Thoracic aorta (tissue), 2 donors: ENCODE results near the gene SYTL1. TPM values are rescaled to one million over a fixed set of nuclear protein-coding genes. Genes with fewer than 3 reads are reported as not detected.

Source experiments
- ATAC-seq: fragments of 150-250 bp; one replicate; pipeline ENCODE4 v1.8.0; 2017; ENCODE audit warnings: low read depth; ENCODE audit not compliant: insufficient number of reproducible peaks, low FRiP score
- DNase-seq: peaks from one replicate; pipeline ENCODE4 v3.0.0-alpha.2; 2020; ENCODE audit warnings: low spot score
- H3K27ac ChIP-seq, 2 donors: fragments of 200-600 bp; sonication (generic); 1 replicate in 1 of 2; 2 replicates in 1 of 2; pipeline ENCODE4 v1.5.1; 2016; ENCODE audit warnings: mild to moderate bottlenecking in 2 of 2, moderate library complexity in 2 of 2
- H3K27me3 ChIP-seq: fragments of 200-600 bp; sonication (generic); replicated peaks from 2 replicates; pipeline ENCODE4 v1.6.0; 2016; ENCODE audit warnings: mild to moderate bottlenecking; ENCODE audit not compliant: insufficient read depth
- H3K36me3 ChIP-seq: fragments of 200-600 bp; sonication (generic); one replicate; pipeline ENCODE4 v1.5.1; 2016
- H3K4me1 ChIP-seq, 2 donors: fragments of 200-600 bp; sonication (generic); 1 replicate in 1 of 2; 2 replicates in 1 of 2; pipeline versions ENCODE4 v1.5.1 to v1.6.0; 2016; ENCODE audit warnings: low read depth in 2 of 2, mild to moderate bottlenecking in 1 of 2; ENCODE audit not compliant: control insufficient read depth in 1 of 2
- H3K4me3 ChIP-seq: fragments of 200-600 bp; sonication (generic); 2 replicates; pipeline ENCODE4 v1.5.1; 2016; ENCODE audit warnings: mild to moderate bottlenecking
- H3K9me3 ChIP-seq: fragments of 200-600 bp; sonication (generic); 2 replicates; pipeline ENCODE4 v1.5.1; 2016
- total RNA-seq, 2 donors: library from RNA; depleted of rRNA; stranded (reverse); fragments of >200 nt; gene quantifications; one replicate each; pipeline versions ENCODE4 v1.1.0 to v1.2.3, GENCODE V29; 2016
- TF ChIP-seq, protein P1 (sequence below): fragments of 200-600 bp; sonication (generic); IDR thresholded peaks from one replicate; pipeline ENCODE4 v1.5.1; 2019; ENCODE audit warnings: antibody characterized with exemption

SYTL1 gene
- total RNA-seq, 2 donors from 2014 or later = 4.1 to 5.5 TPM

DNA sequence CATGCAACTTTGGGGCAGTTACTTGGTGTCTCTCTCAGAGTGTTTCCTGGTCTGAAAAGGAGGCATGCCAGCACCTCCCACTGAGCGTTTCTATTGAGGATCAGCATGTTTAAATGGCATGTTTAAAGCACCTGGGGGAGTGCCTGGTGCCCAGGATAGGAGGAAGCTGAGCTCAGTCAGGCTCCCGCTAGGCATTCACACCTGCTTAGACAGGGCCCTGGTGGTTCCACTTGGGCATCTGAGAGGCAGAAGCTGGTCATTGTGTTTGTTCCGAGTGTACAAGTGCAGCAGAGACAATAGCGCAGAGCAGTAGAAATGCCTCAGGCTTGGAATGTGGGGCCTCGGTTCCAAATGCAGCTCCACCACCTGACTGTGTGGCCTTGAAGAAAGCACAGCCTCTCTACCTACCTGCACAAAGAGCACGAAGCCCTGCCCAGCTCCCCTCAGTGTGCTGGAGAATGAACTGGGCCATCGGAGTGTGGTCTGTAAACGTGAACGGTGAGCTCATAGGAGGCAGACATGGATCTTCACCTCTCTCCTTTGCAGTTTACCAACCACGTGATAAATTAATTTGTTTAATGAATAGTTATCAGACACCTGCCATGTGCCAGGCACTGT lies 40.1 kb upstream of the SYTL1 start:
- no peak overlapping the region for H3K27ac ChIP-seq
- H3K4me3 ChIP-seq = no peak overlapping the region
- TF ChIP-seq, protein P1, sequence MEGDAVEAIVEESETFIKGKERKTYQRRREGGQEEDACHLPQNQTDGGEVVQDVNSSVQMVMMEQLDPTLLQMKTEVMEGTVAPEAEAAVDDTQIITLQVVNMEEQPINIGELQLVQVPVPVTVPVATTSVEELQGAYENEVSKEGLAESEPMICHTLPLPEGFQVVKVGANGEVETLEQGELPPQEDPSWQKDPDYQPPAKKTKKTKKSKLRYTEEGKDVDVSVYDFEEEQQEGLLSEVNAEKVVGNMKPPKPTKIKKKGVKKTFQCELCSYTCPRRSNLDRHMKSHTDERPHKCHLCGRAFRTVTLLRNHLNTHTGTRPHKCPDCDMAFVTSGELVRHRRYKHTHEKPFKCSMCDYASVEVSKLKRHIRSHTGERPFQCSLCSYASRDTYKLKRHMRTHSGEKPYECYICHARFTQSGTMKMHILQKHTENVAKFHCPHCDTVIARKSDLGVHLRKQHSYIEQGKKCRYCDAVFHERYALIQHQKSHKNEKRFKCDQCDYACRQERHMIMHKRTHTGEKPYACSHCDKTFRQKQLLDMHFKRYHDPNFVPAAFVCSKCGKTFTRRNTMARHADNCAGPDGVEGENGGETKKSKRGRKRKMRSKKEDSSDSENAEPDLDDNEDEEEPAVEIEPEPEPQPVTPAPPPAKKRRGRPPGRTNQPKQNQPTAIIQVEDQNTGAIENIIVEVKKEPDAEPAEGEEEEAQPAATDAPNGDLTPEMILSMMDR = no peak
- peaks cover 39% of the 10 kb centered on the region for H3K36me3 ChIP-seq
- ATAC-seq (no peak), DNase-seq (no peak)
- H3K4me1 ChIP-seq = peaks cover 8 to 15% of the 10 kb centered on the region in 2 donors
- H3K9me3 ChIP-seq = no peaks in the 10 kb centered on the region
- H3K27me3 ChIP-seq = no peaks in the 10 kb centered on the region

DNA sequence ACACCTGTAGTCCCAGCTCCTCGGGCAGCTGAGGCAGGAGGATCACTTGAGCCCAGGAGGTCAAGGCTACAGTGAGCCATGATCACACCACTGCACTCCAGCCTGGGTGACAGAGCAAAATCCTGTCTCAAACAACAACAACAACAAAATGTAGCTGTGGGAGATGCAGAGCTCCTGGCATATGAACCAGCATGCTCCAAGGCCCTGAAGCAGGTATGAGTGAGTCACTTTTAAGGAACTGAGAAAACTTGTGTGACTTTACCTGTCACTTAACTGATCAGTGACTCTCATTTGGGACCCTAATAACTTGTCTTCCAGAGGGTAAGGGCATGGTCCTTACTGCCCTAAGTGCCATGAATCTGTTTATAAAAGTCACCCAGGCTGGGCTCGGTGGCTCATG lies 39.2 kb upstream of the SYTL1 start:
- H3K27ac ChIP-seq = no peak overlapping the region

DNA sequence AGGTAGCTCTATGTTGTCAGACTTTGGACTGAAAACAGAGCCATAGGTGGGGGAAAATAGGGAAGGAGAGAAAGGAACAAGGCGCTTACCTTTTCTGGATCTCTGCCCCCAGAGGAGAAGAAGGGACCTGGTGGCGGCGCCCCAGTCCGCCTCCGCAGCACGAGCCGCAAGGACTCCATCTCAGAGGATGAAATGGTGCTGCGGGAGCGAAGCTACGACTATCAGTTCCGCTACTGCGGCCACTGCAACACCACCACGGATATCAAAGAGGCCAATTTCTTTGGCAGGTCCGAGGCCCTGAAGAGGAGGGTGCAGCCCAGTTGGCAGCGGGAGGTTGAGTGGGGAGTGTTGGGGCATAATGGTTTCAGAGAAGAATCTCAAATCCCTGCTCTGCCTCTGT lies 38.3 kb upstream of the SYTL1 start:
- TF ChIP-seq, protein P1 = no peak
- no peak overlapping the region for H3K27ac ChIP-seq
- peaks cover 26% of the 10 kb centered on the region for H3K36me3 ChIP-seq
- DNase-seq (no peak), ATAC-seq (no peak)
- peaks cover 8 to 15% of the 10 kb centered on the region in 2 donors for H3K4me1 ChIP-seq
- no peaks in the 10 kb centered on the region for H3K27me3 ChIP-seq
- no peak overlapping the region for H3K4me3 ChIP-seq
- no peaks in the 10 kb centered on the region for H3K9me3 ChIP-seq

More for the DNA sequence above, 39.2 kb upstream of the SYTL1 start:
- Histone ChIP-seq H3K4me1 (peaks cover 8 to 15% of the 10 kb centered on the region in 2 donors), H3K4me3 (no peak overlapping the region), H3K27me3 (no peaks in the 10 kb centered on the region), H3K36me3 (peaks cover 34% of the 10 kb centered on the region), H3K9me3 (no peaks in the 10 kb centered on the region)
- ATAC-seq (no peak), DNase-seq (no peak)
- TF ChIP-seq, protein P1 = no peak

DNA sequence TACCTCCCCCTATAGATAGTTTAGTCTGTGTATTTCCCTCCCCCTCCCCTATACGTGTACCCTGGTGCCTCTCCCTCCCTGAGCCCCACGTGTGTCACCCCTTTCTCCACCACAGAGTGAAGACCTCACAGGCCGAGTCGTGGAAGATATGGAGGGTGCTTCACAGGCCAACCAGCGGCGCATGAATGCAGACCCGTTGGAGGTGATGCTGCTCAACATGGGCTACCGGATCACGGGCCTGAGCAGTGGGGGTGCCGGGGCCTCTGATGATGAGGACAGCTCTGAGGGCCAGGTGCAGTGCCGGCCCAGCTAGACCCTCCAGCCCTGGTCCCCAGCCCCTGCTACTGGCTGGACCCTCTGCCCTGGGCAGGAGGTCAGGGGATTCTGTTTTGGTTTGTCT lies 35.8 kb upstream of the SYTL1 start:
- TF ChIP-seq, protein P1 = no peak
- ATAC-seq = no peak
- Histone ChIP-seq H3K4me1 (no peaks in the 10 kb centered on the region), H3K27me3 (no peaks in the 10 kb centered on the region), H3K9me3 (no peaks in the 10 kb centered on the region), H3K27ac (no peak overlapping the region), H3K36me3 (peaks cover 31% of the 10 kb centered on the region), H3K4me3 (no peak overlapping the region)
- DNase-seq = no peak

DNA sequence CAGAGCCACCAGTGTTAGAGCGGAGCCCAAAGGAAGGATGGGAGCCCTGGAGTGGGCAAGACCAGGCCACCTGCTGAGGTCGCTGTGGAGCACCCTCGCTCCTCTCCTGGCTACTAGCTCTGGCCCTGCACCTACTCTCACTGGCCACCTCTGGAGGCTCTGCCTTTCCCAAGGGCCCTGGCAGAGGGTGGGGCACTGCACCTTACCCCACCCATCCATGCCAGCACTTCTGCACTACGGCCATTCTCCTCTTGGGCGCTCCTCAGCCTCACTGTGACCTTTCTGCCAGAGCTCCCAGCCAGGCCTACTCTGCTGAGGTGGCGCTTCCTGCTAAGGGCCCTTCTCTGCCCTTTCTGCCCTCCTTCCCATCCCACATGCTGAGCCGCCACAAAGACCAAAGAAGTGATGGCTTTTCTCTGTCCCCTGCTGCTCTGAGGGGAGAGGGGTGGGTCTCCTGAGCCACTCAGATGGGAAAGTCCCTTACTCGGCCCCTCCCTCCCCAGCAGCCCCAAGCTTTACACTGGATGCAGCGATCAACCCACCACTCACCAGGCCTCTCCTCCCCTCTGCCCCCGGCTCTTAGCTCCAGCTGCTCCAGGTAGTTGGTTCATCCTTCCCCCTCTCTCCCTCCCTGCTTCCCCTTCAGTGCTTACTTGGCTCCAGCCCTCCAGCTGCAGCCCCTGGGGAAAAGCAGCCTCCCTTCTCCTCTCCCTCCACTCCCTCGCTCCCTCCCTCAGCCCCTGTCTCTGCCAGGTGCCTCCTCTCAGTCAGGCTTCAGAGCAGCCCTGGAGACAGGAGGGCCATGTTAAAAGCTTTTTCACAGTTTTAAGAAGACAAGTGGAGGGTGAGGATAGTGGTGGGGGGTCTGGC lies 34.7 kb upstream of the SYTL1 start:
- no peaks in the 10 kb centered on the region for H3K9me3 ChIP-seq
- peaks cover 23% of the 10 kb centered on the region for H3K36me3 ChIP-seq
- no peaks in the 10 kb centered on the region for H3K4me1 ChIP-seq
- TF ChIP-seq, protein P1 = no peak
- no peak for DNase-seq
- no peak for ATAC-seq
- H3K27me3 ChIP-seq = no peaks in the 10 kb centered on the region
- no peak overlapping the region for H3K4me3 ChIP-seq
- no peak overlapping the region for H3K27ac ChIP-seq
